GM12878 (cell line): Measurements from ENCODE around the gene PNMA6F. TPM values are rescaled to one million over a fixed set of nuclear protein-coding genes. Genes with fewer than 3 reads are reported as not detected.

Source experiments
- ATAC-seq: fragments of 200-7000 bp; cut with Tn5 transposase; 3 replicates; pipeline ENCODE4 v1.9.1; 2020; ENCODE audit warnings: mild to moderate bottlenecking, moderate library complexity
- BruUV-seq: library from RNA; stranded (reverse); fragments of 400-500 nt; replicated peaks from 2 replicates; lab custom pipeline; 2021; lab: Mats Ljungman, UMichigan
- CTCF ChIA-PET: fragments of 300-600 bp; sonication (Branson Sonifier 250); formaldehyde crosslinking; extraction: SDS; loops from one replicate; lab custom pipeline; 2021; ENCODE audit warnings: inconsistent platforms; lab: Yijun Ruan, JAX
- POLR2A ChIA-PET: fragments of 350-600 bp; formaldehyde crosslinking; extraction: SDS; loops from one replicate; lab custom pipeline; 2021; ENCODE audit warnings: inconsistent platforms; lab: Charles Lee
- RAD21 ChIA-PET: fragments of 300-600 bp; sonication (Branson Sonifier 250); formaldehyde crosslinking; loops from one replicate; lab custom pipeline; 2023; ENCODE audit warnings: antibody characterized with exemption; ENCODE audit not compliant: unreplicated experiment; lab: Charles Lee
- SMC1A ChIA-PET: fragments of 300-600 bp; sonication (Branson Sonifier 250); formaldehyde crosslinking; loops from one replicate; lab custom pipeline; 2023; ENCODE audit not compliant: unreplicated experiment, uncharacterized antibody; lab: Charles Lee
- DNase-seq: peaks from one replicate; pipeline ENCODE4 v3.0.0-alpha.2; 2011; ENCODE audit warnings: low read depth, low spot score
- FAIRE-seq: peaks from 3 replicates; lab custom pipeline; 2011; peaks lifted over from hg19 to GRCh38; lab: Jason Lieb, UNC
- H2AFZ ChIP-seq: 2 replicates; pipeline ENCODE4 v1.6.0; 2011; ENCODE audit warnings: low read depth, low read length, control low read depth; ENCODE audit not compliant: control insufficient read depth
- H3K27ac ChIP-seq: 2 replicates; pipeline ENCODE4 v1.5.1; 2011; ENCODE audit warnings: control low read depth; ENCODE audit not compliant: control insufficient read depth, insufficient read depth
- H3K27me3 ChIP-seq, 2 experiments: replicated peaks in 1 of 2; 2 replicates each; pipeline versions ENCODE4 v1.6.0 to v1.6.1; 2011; ENCODE audit warnings: low read length in 1 of 2; ENCODE audit not compliant: control insufficient read depth in 2 of 2, insufficient read depth in 2 of 2
- H3K36me3 ChIP-seq, 2 experiments: 2 replicates each; pipeline ENCODE4 v1.5.1; 2011; ENCODE audit warnings: low read length in 1 of 2; ENCODE audit not compliant: control insufficient read depth in 2 of 2, insufficient read depth in 2 of 2
- H3K4me1 ChIP-seq: 2 replicates; pipeline ENCODE4 v1.6.1; 2011; ENCODE audit warnings: mild to moderate bottlenecking, low read length, moderate library complexity, mixed read lengths; ENCODE audit not compliant: control insufficient read depth, insufficient read depth
- H3K4me2 ChIP-seq: 2 replicates; pipeline ENCODE4 v1.6.0; 2011; ENCODE audit warnings: control low read depth; ENCODE audit not compliant: control insufficient read depth, insufficient read depth
- H3K4me3 ChIP-seq: fragments of 200-600 bp; sonication (generic); 2 replicates; pipeline ENCODE4 v1.5.1; 2016
- H3K79me2 ChIP-seq: 2 replicates; pipeline ENCODE4 v1.6.0; 2011; ENCODE audit warnings: low read length; ENCODE audit not compliant: control insufficient read depth, insufficient read depth
- H3K9ac ChIP-seq: 2 replicates; pipeline ENCODE4 v1.8.0; 2011; ENCODE audit warnings: low read length, control low read depth, mixed read lengths; ENCODE audit not compliant: control insufficient read depth, insufficient read depth
- H3K9me3 ChIP-seq: replicated peaks from 3 replicates; pipeline ENCODE4 v1.5.1; 2011; ENCODE audit warnings: mild to moderate bottlenecking, low read length; ENCODE audit not compliant: control insufficient read depth, insufficient read depth
- H4K20me1 ChIP-seq: 2 replicates; pipeline ENCODE4 v1.6.0; 2011; ENCODE audit not compliant: control insufficient read depth, insufficient read depth
- CEBPB ChIP-seq, 2 experiments: fragments of 150-350 bp in 1 of 2; IDR thresholded peaks; 2 replicates each; pipeline ENCODE4 v1.6.1; 2012 to 2014; ENCODE audit warnings: low read depth in 2 of 2, low read length in 2 of 2, borderline replicate concordance in 1 of 2, inconsistent platforms in 1 of 2
- CUX1 ChIP-seq: IDR thresholded peaks from 2 replicates; pipeline ENCODE4 v1.6.1; 2012; ENCODE audit warnings: improper control_type of control experiment, low read depth, low read length; ENCODE audit not compliant: insufficient replicate concordance
- E2F4 ChIP-seq: IDR thresholded peaks from 2 replicates; pipeline ENCODE4 v1.6.1; 2012; ENCODE audit warnings: low read depth, low read length, improper control_type of control experiment
- EP300 ChIP-seq, 2 experiments: fragments of 150-350 bp in 1 of 2; IDR thresholded peaks; 2 replicates each; pipeline ENCODE4 v1.6.1; 2011 to 2012; ENCODE audit warnings: low read depth in 2 of 2, low read length in 2 of 2, borderline replicate concordance in 1 of 2, improper control_type of control experiment in 1 of 2, inconsistent platforms in 1 of 2; ENCODE audit not compliant: control insufficient read depth in 1 of 2
- FOXM1 ChIP-seq: IDR thresholded peaks from 2 replicates; pipeline ENCODE4 v1.6.1; 2012; ENCODE audit warnings: low read depth, mild to moderate bottlenecking, inconsistent platforms, low read length, moderate library complexity
- HDAC6 ChIP-seq: fragments of 200-600 bp; sonication (generic); IDR thresholded peaks from one replicate; pipeline ENCODE4 v1.8.0; 2017; ENCODE audit warnings: antibody characterized with exemption; ENCODE audit not compliant: unreplicated experiment
- HDGF ChIP-seq: fragments of 450-650 bp; IDR thresholded peaks from 2 replicates; pipeline ENCODE4 v1.6.1; 2016; ENCODE audit warnings: antibody characterized with exemption
- NFYA ChIP-seq: IDR thresholded peaks from 2 replicates; pipeline ENCODE4 v1.6.1; 2011; ENCODE audit warnings: low read depth, mild to moderate bottlenecking, low read length, improper control_type of control experiment, borderline replicate concordance
- NFYB ChIP-seq: IDR thresholded peaks from 2 replicates; pipeline ENCODE4 v1.6.1; 2011; ENCODE audit warnings: low read depth, mild to moderate bottlenecking, low read length, improper control_type of control experiment, moderate library complexity; ENCODE audit not compliant: insufficient read depth
- NR2F1 ChIP-seq: fragments of 450-650 bp; conservative IDR thresholded peaks from 2 replicates; pipeline ENCODE4 v1.6.1; 2017; ENCODE audit warnings: mild to moderate bottlenecking
- PML ChIP-seq: IDR thresholded peaks from 2 replicates; pipeline ENCODE4 v1.6.1; 2012; ENCODE audit warnings: low read length, inconsistent platforms
- POLR2A ChIP-seq: IDR thresholded peaks from 2 replicates; pipeline ENCODE4 v1.6.1; 2011; ENCODE audit warnings: low read depth, mild to moderate bottlenecking, low read length
- RUNX3 ChIP-seq: IDR thresholded peaks from 2 replicates; pipeline ENCODE4 v1.6.1; 2012; ENCODE audit warnings: low read length, inconsistent platforms
- STAT1 ChIP-seq: fragments of 450-650 bp; conservative IDR thresholded peaks from 2 replicates; pipeline ENCODE4 v1.6.1; 2014; ENCODE audit warnings: antibody characterized with exemption, mild to moderate bottlenecking
- ZZZ3 ChIP-seq: IDR thresholded peaks from 2 replicates; pipeline ENCODE4 v1.6.1; 2011; ENCODE audit warnings: low read depth; ENCODE audit not compliant: control insufficient read depth, insufficient read length
- WGBS: methylation state at CpG from one replicate; pipeline ENCODE4 v1.1.6; 2016; ENCODE audit warnings: low lambda C conversion rate; ENCODE audit not compliant: insufficient replicate concordance, insufficient coverage; ENCODE audit errors: missing lambda C conversion rate; 5-methylcytosine and 5-hydroxymethylcytosine counted together
- in situ Hi-C: fragments of 300-500 bp; cut with MboI; formaldehyde crosslinking; loops from 9 replicates; pipeline ENCODE4 v1.14.3; 2018; ENCODE audit warnings: mixed read lengths
- intact Hi-C: fragments of 100-400 bp; cut with micrococcal nuclease; formaldehyde crosslinking; loops from one replicate; pipeline ENCODE4 v1.14.2; 2022; ENCODE audit not compliant: unreplicated experiment
- polyA plus RNA-seq, 11 experiments: library from polyadenylated mRNA; depleted of rRNA in 4 of 11; unstranded in 6 of 11; stranded (reverse) in 5 of 11; fragments of >200 nt; fragmentation: Nextera tagmentation in 4 of 11; fragmentation: Illumina TruSeq in 1 of 11; extraction: Ambion mirVana in 4 of 11; extraction: Trizol in 1 of 11; gene quantifications; 1 replicate in 1 of 11; 2 replicates in 10 of 11; pipeline versions ENCODE4 v1.2.1 to v1.2.3, GENCODE V29; 2011 to 2016; ENCODE audit warnings: inconsistent platforms in 2 of 11, missing spikeins in 2 of 11, low read depth in 1 of 11
- total RNA-seq, 4 experiments: library from RNA; depleted of rRNA in 3 of 4; stranded (reverse); fragments of >200 nt in 3 of 4; fragmentation: Illumina TruSeq in 1 of 4; extraction: Trizol in 1 of 4; gene quantifications; 2 replicates each; pipeline versions ENCODE4 v1.2.1 to v1.2.3, GENCODE V29; 2013 to 2021
- TF ChIP-seq, protein P1 (sequence below): fragments of 450-650 bp; IDR thresholded peaks from 2 replicates; pipeline ENCODE4 v1.6.1; 2016; ENCODE audit warnings: mild to moderate bottlenecking
- TF ChIP-seq, protein P2 (sequence below): fragments of 450-650 bp; IDR thresholded peaks from 2 replicates; pipeline ENCODE4 v1.6.1; 2017; ENCODE audit warnings: borderline replicate concordance

PNMA6F gene
- total and polyA plus RNA-seq, 10 of the 15 experiments (the other 5 are each of a cell fraction or from before 2014, with no cell fraction given): not detected

- SMC1A ChIA-PET: no interaction called here
- Histone ChIP-seq H3K4me1 (no peaks in the 10 kb centered on the region), H3K79me2 (no peaks in the 10 kb centered on the region), H3K9me3 (no peaks in the 10 kb centered on the region; the same call in 2 of the 3 replicates), H3K27me3 (no peaks in the 10 kb centered on the region), H3K36me3 (no peaks in the 10 kb centered on the region), H4K20me1 (no peaks in the 10 kb centered on the region), H3K9ac (no peak overlapping the region), H3K4me3 (no peak overlapping the region), H2AFZ (no peak overlapping the region), H3K27ac (no peak overlapping the region), H3K4me2 (no peak overlapping the region)
- CTCF ChIA-PET: interaction anchor here (1.1 kb wide), 1 partner anchor 11 kb away, joined by 3 read pairs; no protein-coding TSS in a partner anchor
- intact Hi-C loops: no loop called here
- BruUV-seq: no TSS peak
- POLR2A ChIA-PET: no interaction called here
- RAD21 ChIA-PET: no interaction called here
- DNase-seq (no peak), FAIRE-seq (no peak), ATAC-seq (no peak)
- 0% methylated on average over 3 of the region's 3 CpGs for WGBS
- in situ Hi-C loops: no loop called here
- no peak for TF ChIP-seq HDAC6
- no peak for TF ChIP-seq EP300 (IDR thresholded peaks at IDR 0.05; ENCODE audit: borderline replicate concordance in 1 of 2, control insufficient read depth in 1 of 2, low read depth in 2 of 2, low read length in 2 of 2)
- TF ChIP-seq NFYB: no peak
- TF ChIP-seq CUX1: no peak
- TF ChIP-seq POLR2A: no peak
- no peak for TF ChIP-seq NR2F1
- TF ChIP-seq, protein P1, sequence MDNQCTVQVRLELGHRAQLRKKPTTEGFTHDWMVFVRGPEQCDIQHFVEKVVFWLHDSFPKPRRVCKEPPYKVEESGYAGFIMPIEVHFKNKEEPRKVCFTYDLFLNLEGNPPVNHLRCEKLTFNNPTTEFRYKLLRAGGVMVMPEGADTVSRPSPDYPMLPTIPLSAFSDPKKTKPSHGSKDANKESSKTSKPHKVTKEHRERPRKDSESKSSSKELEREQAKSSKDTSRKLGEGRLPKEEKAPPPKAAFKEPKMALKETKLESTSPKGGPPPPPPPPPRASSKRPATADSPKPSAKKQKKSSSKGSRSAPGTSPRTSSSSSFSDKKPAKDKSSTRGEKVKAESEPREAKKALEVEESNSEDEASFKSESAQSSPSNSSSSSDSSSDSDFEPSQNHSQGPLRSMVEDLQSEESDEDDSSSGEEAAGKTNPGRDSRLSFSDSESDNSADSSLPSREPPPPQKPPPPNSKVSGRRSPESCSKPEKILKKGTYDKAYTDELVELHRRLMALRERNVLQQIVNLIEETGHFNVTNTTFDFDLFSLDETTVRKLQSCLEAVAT: no peak
- TF ChIP-seq PML: no peak
- TF ChIP-seq ZZZ3: no peak
- TF ChIP-seq RUNX3: no peak
- TF ChIP-seq E2F4: no peak
- TF ChIP-seq NFYA: no peak
- no peak for TF ChIP-seq CEBPB (IDR thresholded peaks at IDR 0.05; ENCODE audit: borderline replicate concordance in 1 of 2, low read depth in 2 of 2, low read length in 2 of 2)
- TF ChIP-seq FOXM1: no peak
- TF ChIP-seq HDGF: no peak
- TF ChIP-seq STAT1: no peak
- TF ChIP-seq, protein P2, sequence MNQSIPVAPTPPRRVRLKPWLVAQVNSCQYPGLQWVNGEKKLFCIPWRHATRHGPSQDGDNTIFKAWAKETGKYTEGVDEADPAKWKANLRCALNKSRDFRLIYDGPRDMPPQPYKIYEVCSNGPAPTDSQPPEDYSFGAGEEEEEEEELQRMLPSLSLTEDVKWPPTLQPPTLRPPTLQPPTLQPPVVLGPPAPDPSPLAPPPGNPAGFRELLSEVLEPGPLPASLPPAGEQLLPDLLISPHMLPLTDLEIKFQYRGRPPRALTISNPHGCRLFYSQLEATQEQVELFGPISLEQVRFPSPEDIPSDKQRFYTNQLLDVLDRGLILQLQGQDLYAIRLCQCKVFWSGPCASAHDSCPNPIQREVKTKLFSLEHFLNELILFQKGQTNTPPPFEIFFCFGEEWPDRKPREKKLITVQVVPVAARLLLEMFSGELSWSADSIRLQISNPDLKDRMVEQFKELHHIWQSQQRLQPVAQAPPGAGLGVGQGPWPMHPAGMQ: no peak
These were observed 49.7 kb upstream of the PNMA6F start for GRCh38 chrX:153371256-153371655.
